GM21526 (cell line): ENCODE results near the gene SLC6A17.

Experiments used
- ATAC-seq: cut with Tn5 transposase; IDR thresholded peaks from one replicate; pipeline ENCODE4 v1.9.1; 2021; ENCODE audit warnings: moderate library complexity; ENCODE audit not compliant: unreplicated experiment, low FRiP score

Gene SLC6A17

DNA sequence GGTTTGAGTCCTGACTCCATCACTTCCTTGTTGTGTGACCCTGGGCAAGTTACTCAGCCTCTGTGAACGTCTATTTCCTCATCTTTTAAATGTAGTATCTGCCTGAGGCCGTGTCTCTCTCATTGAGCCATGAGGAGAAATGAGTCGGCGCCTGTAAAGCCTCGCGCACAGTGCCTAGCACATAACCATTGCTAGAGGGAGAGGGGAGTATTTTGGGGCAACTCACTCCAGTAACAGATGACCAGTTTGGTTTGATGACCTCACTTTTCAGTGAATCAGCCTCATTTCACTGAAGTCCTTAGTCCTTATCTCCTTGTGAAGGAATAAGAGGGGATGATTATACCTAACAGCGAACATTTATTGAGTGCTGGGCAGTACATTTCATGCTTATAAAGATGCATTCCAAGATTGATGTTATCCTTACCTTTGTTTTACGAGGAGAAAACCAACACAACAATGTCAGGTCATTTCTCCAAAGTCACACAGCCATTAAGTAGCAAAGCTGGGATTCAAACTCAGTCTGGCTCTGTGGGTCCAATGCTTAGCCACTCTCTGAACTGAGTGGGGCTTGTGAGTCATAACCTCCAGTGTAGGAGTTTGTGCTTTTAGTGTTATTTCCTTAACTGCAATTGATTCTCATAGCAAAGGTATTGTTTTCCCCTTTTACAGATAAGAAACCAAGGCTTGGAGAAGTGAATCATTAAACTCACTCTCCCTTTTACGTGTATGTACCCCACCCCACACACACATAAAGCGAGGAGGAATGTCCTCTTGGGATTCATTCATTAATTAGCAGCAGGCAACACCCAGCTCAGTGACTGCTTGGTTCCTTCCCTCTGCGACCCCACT is 85.8 kb downstream of the SLC6A17 start:
- ATAC-seq, result no peak

DNA sequence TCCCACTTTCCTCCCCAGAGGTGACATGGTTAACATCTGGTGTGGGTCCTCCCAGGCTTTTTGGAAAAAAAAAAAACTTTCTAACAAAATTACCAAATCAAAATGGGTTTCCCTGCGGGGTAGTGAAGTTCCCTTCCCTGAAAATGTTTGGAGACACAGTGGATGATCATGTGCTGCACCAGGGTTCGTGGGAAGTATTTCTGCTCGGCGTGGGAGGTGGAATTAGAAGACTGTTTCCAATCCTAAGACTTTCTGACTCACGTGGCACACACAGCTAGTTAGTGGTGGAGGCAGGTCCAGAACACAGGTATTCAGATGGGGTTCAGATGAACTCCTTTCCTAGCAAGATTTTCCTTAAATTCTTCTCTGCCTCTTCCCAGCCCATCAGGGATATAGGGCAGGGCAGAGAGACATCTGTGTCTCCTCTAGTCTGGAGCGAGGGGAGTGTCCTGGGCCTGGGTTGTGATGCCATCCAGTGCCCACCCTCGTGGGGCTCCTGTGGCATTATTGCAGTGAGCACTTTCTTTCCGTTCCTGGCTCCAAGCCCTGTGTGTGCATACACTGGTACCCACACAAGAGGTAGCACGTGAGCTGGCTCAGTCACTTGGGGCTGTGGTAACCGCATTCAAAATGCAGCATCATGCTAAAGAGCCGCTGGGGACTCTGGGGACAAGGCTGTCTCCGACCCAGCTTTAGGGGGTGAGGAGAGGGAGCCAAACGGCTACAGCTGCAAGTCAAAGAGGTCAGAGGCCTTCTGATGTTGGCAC is 87.3 kb downstream of the SLC6A17 start:
- ATAC-seq, result no peak

DNA sequence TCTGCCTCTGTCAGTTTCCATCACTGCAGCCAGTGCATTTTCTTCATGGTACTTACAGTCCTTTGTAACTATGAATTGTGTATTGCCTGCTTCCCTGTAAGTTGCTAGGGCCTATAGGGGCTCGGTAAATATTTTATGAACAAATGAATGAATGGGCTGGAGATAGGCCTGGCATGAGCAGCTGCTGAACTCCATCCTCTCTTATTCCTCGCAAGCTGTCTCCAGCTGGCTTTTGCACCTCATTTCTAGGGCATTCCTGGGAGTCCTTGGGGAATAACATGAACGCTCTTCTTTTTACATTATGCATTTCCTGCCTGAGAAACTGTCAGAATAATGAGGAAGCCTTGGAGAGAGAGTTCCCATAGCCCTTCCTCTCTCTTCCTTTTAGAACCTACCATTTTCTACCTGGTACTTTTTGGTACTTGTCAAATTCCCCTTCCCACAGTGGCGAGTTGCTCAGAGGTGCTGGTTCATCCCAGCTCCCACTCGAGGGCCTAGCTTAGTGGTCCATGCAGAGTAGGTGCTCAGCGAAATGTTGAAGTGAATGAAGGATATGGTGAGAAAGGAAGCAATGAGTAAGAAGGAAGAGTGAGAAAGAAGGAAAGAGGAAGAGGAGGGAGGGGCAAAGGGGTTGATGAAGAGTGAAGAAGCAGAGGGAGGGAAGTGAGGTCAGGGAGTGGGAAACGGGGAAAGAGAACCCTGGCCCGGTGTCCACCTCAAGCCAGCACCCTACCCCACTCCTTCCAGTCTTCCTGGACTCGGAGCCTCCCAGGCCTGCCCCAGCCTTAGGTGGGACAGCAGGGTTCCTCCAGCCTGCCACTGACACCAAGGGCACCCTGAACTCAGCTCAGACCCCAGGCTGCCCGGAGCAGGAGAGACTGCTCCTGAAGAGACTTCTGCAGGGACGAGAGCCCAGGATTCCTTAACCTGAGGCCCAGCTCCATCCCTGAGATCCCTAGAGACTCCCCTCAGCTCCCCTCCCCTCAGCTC is 89.4 kb downstream of the SLC6A17 start:
- ATAC-seq, result no peak

DNA sequence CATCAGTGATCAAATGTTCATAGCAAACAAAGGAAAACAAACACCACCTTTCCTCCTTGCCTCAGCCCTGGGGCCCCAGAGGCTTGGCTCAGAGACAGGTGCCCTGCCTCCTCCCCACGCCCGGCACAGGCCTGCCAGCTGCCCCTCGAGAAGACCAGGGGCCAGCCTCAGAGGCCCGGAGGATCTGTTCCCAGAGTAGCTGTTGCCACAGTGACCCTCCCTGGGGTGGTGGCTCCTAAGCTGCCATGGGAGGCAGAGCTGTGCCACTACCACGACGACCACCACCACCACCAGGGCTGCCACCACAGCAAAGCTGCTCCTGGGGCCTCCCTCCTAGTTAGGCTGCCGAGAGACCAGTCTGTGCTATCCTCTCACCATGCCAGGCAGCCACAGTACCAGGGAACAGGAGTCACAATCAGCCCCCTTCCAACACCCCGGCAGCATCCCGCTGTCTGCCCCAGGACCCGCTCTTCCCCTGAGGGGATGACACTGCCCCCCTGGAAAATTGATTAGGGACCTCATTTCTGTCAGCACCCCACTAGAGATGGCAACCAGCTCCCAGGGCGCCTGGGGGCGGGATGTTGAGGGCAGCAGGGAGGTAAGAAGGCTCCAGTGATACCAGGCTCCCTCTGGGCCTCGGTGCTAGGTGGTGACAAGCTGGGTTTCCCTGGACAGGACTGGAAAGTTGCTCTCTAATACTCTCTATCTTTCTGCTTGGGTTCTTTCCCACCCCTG is 90.3 kb downstream of the SLC6A17 start:
- no peak for ATAC-seq

DNA sequence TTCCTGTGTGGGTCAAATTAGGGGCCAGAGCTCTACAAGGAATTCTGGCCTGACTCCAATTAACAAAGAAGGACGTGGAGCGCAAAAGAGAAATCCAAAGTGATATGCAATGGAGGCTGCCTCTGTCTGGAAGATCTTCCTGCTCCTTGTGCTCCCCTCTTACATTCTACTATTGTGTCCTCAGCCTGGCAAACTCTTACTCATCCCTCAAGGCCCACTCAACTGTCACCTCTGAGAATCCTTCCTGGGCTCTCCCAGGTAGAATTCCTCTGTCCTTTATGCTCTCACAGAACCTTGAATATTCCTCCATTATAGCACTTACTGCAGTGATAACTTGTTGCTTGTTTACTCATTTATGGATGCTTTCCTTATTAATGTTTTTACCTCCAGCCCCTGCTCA is 91.2 kb downstream of the SLC6A17 start:
- ATAC-seq, result no peak

DNA sequence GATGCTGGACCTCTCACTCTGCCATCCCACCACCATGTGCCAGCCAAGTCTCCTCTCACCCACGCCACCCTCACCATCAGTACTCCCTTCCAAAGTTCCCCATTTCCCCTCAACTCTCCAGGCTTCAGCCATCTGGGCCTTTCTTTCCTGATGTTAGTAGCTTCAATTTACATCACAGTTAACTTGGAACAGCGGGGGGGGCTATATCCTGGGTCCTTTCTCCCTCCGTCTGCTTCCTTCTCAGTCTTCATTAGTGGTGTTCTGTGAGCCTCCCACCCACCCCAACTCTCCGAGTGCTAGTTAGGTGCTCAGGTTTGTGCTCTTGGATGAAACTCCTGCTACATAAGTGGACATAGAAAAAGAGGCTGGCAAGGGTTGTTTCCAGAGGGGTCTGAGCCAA is 91.8 kb downstream of the SLC6A17 start:
- no peak for ATAC-seq

DNA sequence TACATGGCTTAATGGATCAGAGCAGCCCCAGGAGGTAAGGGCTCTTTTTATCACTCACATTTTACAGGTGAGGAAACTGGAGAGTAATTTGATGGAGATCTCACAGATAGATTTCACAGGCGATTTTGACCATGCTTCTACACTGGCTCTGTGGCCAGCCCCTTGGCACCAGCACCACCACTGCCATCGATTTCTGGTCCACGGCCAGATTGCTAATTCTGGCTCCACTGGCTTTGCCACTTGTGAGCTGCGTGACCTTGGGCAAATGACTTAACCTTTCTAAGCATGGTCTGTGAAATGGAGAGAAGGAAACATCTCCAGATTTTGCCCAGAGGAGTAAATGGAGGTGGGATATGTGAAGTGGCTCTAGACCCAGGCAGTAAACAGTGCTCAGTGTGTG is 92.4 kb downstream of the SLC6A17 start:
- no peak for ATAC-seq

DNA sequence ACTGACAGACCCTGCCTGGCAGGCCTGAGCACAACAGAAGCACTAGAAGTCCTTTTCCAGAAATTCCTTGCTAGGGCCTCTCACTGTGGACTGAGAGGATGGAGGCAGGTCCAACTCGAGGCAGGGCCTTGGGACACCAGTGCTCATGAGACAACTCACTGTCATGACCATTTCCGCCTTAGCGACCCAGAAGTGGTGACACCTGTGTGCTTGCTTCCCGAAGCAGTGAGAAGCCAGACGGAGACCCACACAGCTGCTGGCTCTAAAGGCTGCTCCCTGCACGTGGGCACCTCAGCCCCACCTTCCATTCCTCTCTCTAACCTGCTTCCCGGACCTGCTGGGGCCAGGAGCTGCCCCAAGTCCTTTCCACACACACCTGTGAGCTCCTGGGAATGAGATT is 92.9 kb downstream of the SLC6A17 start:
- no peak for ATAC-seq

DNA sequence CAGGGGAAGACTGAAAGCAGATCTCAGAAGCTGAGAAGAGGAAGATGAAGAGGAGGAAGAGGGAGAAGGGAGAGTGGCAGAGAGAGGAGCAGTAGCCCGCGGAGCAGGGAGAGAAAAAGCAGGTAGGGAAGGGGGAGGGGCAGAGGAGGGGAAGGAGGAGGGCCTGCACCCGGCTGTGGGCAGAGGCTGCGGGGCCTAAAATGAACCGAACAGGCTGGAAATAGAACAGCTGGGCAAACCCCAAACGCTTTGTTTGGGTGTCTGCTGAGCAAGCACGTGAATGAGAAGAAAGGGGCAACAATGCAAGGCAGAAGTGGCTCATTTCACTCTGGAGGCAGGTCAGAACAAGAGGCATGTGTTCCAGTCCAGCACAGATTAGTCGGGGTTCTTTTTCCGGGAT is 93.3 kb downstream of the SLC6A17 start:
- ATAC-seq, result no peak

DNA sequence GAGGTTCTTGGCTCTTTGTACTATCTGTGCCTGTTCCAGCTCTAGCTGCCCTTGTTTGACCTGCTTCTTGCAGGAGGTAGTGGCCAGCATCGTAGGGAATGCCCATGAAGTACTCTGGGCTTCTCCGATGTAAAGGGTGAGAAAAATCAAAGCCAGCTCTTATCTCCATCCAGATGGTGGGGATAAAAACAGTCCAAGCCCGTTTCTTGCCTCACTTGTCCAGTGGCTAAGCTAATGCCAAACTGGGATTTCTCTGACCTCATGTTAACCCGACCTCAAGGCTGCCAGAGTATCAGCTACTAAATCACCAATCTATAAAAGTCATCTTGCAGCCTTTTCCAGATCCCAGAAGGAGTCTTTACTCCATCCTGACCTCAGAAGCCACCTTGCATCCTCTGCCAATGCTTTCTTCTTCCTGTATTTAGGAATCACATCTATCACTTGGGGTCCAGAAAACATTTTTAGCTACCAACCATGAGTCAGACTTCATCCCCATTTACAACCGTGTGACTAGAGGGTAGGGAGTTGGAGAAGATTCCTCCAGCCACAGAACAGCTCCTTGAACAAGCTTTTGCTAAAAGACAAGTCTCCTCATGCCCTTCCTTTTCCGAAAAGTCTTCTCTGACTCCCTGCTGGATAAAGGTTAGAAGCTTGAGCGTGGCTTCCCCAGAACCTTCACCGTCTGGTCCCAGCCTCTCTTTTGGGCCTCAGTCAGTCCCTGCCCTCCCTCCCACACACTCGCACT is 95.8 kb downstream of the SLC6A17 start:
- no peak for ATAC-seq

DNA sequence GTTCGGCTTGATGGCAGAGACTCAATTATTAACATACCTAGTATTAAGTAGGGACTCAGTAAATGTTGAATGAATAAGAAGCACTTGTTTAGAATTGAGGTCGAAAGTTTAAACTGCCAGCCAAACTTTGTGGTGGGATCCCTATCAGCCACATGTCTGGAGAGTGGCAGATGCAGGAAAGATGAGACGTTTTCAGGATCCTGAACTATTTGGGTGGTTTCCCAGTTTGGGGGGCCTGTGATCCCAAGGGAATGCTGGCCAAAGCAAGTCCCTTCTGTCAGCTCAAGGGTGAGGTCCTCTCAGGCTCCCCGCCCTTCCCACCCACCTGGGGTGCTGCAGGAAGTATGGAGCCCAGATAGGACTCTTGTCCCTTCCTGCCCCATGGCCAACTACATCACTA is 98.5 kb downstream of the SLC6A17 start:
- ATAC-seq, result no peak

DNA sequence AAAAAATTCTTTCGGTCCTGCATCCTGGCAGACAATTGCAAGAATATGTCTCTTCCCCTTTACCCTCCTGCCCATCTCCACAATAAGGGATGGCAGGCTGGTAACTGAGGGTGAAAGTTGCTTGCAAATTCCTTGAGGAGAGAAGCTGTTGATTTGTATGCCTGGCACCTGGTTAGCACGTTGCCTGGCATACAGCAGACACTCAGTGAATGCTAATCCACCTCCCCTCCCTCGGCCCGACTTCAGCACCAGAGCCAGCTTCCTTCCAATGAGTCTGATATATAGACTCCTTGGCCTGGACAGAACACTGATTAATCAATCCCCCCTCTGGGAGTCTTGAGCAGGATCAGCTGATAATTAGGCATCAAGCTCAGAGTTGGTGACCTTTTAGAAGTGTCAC is 99.0 kb downstream of the SLC6A17 start:
- ATAC-seq, result no peak

DNA sequence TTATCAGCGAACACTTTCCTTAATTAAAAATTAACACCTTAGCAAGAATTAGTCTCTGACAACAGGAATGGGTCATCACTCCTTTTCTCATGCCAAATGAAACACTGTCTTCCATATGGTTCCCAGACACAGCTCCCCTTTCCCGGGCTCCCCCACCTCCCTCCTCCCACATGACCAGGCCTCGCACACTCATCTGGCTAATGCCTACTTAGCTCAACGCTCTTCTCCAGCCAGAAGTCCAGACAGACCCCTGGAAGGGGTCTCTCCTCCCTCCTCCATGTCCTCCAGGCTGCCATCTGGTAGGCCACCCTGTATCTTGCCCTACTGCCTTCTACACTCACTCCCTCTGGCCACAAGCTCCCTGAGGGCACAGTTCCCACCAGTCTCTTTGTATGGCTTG is 99.7 kb downstream of the SLC6A17 start:
- ATAC-seq, result no peak

DNA sequence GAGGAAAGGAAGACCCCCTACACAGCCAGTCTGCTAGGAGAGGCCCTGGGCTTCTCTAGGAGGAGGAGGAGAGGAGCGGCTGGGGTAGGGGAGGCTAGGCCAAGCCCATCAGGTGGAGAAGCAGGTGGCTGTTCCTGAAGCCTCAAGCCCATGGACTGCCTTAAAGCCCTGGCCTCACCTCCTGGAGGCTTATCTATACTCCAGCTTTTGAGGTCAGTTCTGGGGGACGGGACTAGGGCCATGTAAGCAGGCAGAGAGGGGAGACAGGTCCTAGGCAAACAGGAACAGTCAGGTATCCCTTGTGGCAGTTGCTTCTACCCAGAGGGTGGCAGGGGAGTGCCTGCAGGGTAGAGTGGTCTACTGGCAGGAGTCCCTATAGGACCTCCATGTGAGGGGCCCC is 100.5 kb downstream of the SLC6A17 start:
- no peak for ATAC-seq
